Panc1 (cell line): ENCODE measurements around the gene MDH1. TPM values are rescaled to one million over a fixed set of nuclear protein-coding genes. Genes with fewer than 3 reads are reported as not detected.

Source experiments
- ATAC-seq: fragments of 200-7000 bp; cut with Tn5 transposase; 2 replicates; pipeline ENCODE4 v1.9.1; 2020; ENCODE audit warnings: mild to moderate bottlenecking, moderate library complexity
- BruUV-seq: library from RNA; stranded (reverse); fragments of 400-500 nt; replicated peaks from 2 replicates; lab custom pipeline; 2021; lab: Mats Ljungman, UMichigan
- CTCF ChIA-PET: fragments of 300-600 bp; sonication (Branson Sonifier 250); formaldehyde crosslinking; loops from one replicate; lab custom pipeline; 2022; ENCODE audit warnings: antibody characterized with exemption; lab: Charles Lee
- POLR2A ChIA-PET: fragments of 300-600 bp; sonication (Branson Sonifier 250); formaldehyde crosslinking; loops from one replicate; lab custom pipeline; 2022; ENCODE audit warnings: antibody characterized with exemption; lab: Charles Lee
- DNase-seq: peaks from one replicate; pipeline ENCODE4 v3.0.0-alpha.2; 2010; ENCODE audit warnings: low read depth, low spot score
- H3K27ac ChIP-seq: 2 replicates; pipeline ENCODE4 v1.5.1; 2011; ENCODE audit warnings: mild to moderate bottlenecking, low read length, inconsistent platforms
- H3K27me3 ChIP-seq: fragments of 200-500 bp; sonication (Bioruptor generic); 2 replicates; pipeline ENCODE4 v1.6.0; 2014; ENCODE audit warnings: low read length, inconsistent platforms; ENCODE audit not compliant: control insufficient read depth, insufficient read depth
- H3K36me3 ChIP-seq: fragments of 200-500 bp; sonication (Bioruptor generic); 2 replicates; pipeline ENCODE4 v1.5.1; 2014; ENCODE audit warnings: inconsistent platforms, mild to moderate bottlenecking, low read length, moderate library complexity; ENCODE audit not compliant: control insufficient read depth, insufficient read depth
- H3K4me1 ChIP-seq: 2 replicates; pipeline ENCODE4 v1.5.1; 2011; ENCODE audit warnings: inconsistent platforms, mild to moderate bottlenecking, low read length, moderate library complexity; ENCODE audit not compliant: control insufficient read depth, insufficient read depth
- H3K4me3 ChIP-seq, 2 experiments: 2 replicates each; pipeline ENCODE4 v1.5.1; 2011 to 2012; ENCODE audit warnings: low read depth in 2 of 2, low read length in 2 of 2, mild to moderate bottlenecking in 2 of 2, inconsistent platforms in 1 of 2, moderate library complexity in 1 of 2
- H3K9me3 ChIP-seq: fragments of 200-500 bp; sonication (Bioruptor generic); 2 replicates; pipeline ENCODE4 v1.5.1; 2014; ENCODE audit warnings: low read depth, mild to moderate bottlenecking, inconsistent platforms, low read length, moderate library complexity; ENCODE audit not compliant: control insufficient read depth, insufficient read depth
- CTCF ChIP-seq: fragments of 450-650 bp; IDR thresholded peaks from 2 replicates; pipeline ENCODE4 v1.5.1; 2017; ENCODE audit warnings: mild to moderate bottlenecking
- POLR2AphosphoS5 ChIP-seq: IDR thresholded peaks from 2 replicates; pipeline ENCODE4 v1.6.1; 2012; ENCODE audit warnings: mild to moderate bottlenecking, low read depth, low read length, moderate library complexity
- REST ChIP-seq, 2 experiments: IDR thresholded peaks; 2 replicates each; pipeline ENCODE4 v1.6.1; 2011 to 2012; ENCODE audit warnings: low read depth in 2 of 2, control low read depth in 1 of 2, low read length in 1 of 2, mild to moderate bottlenecking in 1 of 2, moderate library complexity in 1 of 2; ENCODE audit not compliant: insufficient read depth in 1 of 2
- SIN3A ChIP-seq: IDR thresholded peaks from 2 replicates; pipeline ENCODE4 v1.6.1; 2012; ENCODE audit warnings: low read depth, mild to moderate bottlenecking, low read length, moderate library complexity, borderline replicate concordance; ENCODE audit not compliant: insufficient read depth
- TCF7L2 ChIP-seq: IDR thresholded peaks from 2 replicates; pipeline ENCODE4 v1.6.1; 2011; ENCODE audit warnings: mild to moderate bottlenecking, low read depth, low read length, inconsistent platforms
- in situ Hi-C: cut with HindIII; loops from 2 replicates; pipeline ENCODE4 v1.10.0; 2016; ENCODE audit warnings: low sequenced_read_pairs, low pct_unique_long_range_greater_than_20kb
- intact Hi-C: fragments of 100-400 bp; cut with micrococcal nuclease; formaldehyde crosslinking; loops from one replicate; pipeline ENCODE4 v1.10.0; 2022; ENCODE audit not compliant: unreplicated experiment
- total RNA-seq: library from RNA; stranded (reverse); gene quantifications from one replicate; pipeline ENCODE4 v1.2.1, GENCODE V29; 2021; ENCODE audit not compliant: unreplicated experiment

The MDH1 gene
- total RNA-seq, 1 experiment from 2014 or later, result 200 TPM

- no peaks in the 10 kb centered on the region for H3K27me3 ChIP-seq
- no peak for DNase-seq
- H3K4me1 ChIP-seq, result peaks cover 18% of the 10 kb centered on the region
- peaks cover 26% of the 10 kb centered on the region for H3K36me3 ChIP-seq
- H3K27ac ChIP-seq, result no peak overlapping the region
- H3K4me3 ChIP-seq, result no peak overlapping the region
- intact Hi-C loops (no loop called here), in situ Hi-C loops (no loop called here)
- H3K9me3 ChIP-seq, result no peaks in the 10 kb centered on the region
- ATAC-seq, result no peak
- TF ChIP-seq SIN3A (no peak), CTCF (peak; percentile 6; the same call in 1 of the 2 replicates)
- CTCF ChIA-PET, result no interaction called here
- POLR2A ChIA-PET, result no interaction called here
- BruUV-seq, result no TSS peak
These were observed 5.9 kb downstream of the MDH1 start for GRCh38 chr2:63594660-63595059.

GRCh38 chr2:63596401-63596883, 7.7 kb downstream of the MDH1 start:
- BruUV-seq, result no TSS peak
- Histone ChIP-seq H3K36me3 (peaks cover 32% of the 10 kb centered on the region), H3K9me3 (no peaks in the 10 kb centered on the region), H3K27me3 (no peaks in the 10 kb centered on the region), H3K27ac (no peak overlapping the region), H3K4me1 (0 out of 2 replicates have a peak, but pooled peaks cover under 1% of the 10 kb centered on the region), H3K4me3 (no peak overlapping the region)
- intact Hi-C loops, result no loop called here
- TF ChIP-seq POLR2AphosphoS5 (no peak), SIN3A (no peak), CTCF (no peak), TCF7L2 (no peak), REST (IDR thresholded peaks at IDR 0.05; ENCODE audit: insufficient read depth in 1 of 2, low read depth in 2 of 2, low read length in 1 of 2) (no peak)
- POLR2A ChIA-PET, result no interaction called here
- no peak for ATAC-seq
- DNase-seq, result no peak
- CTCF ChIA-PET, result no interaction called here
- in situ Hi-C loops, result no loop called here
